Measurements from ENCODE around the gene TPK1.

- TF ChIP-seq CTCF (IDR thresholded peaks at IDR 0.05), result no peak
- TF ChIP-seq POLR2AphosphoS5 (IDR thresholded peaks at IDR 0.05; ENCODE audit: low read depth, low read length), result no peak
- no peak for TF ChIP-seq SIN3A (IDR thresholded peaks at IDR 0.05; ENCODE audit: borderline replicate concordance, insufficient read depth, low read depth, low read length)
- TF ChIP-seq REST (IDR thresholded peaks at IDR 0.05; ENCODE audit: insufficient read depth in 1 of 2, low read depth in 2 of 2, low read length in 1 of 2), result no peak
Measured at GRCh38 chr7:144780071-144780608, 55.7 kb downstream of the TPK1 start.

Measured in Panc1 (cell line).